GM12801 (cell line): ENCODE measurements around the gene VSTM2B.

Experiments used
- CTCF ChIP-seq: IDR thresholded peaks from one replicate; pipeline ENCODE4 v1.5.1; 2011; ENCODE audit warnings: control low read depth; ENCODE audit not compliant: insufficient read length; ENCODE audit errors: extremely low read depth

Gene VSTM2B

GRCh38 chr19:29524201-29524911 lies 1.4 kb upstream of the VSTM2B start:
- TF ChIP-seq CTCF, result no peak

- TF ChIP-seq CTCF, result no peak
Observed at GRCh38 chr19:29524912-29525831, 622 bp upstream of the VSTM2B start.

GRCh38 chr19:29526730-29527499 lies 1.1 kb downstream of the VSTM2B start:
- TF ChIP-seq CTCF, result no peak

GRCh38 chr19:29527500-29528328 lies 1.9 kb downstream of the VSTM2B start:
- no peak for TF ChIP-seq CTCF

GRCh38 chr19:29528350-29528945 lies 2.7 kb downstream of the VSTM2B start:
- no peak for TF ChIP-seq CTCF

- no peak for TF ChIP-seq CTCF
Observed at GRCh38 chr19:29528946-29529645, 3.3 kb downstream of the VSTM2B start.
